Measurements from ENCODE around the gene CFAP74.
A peak's percentile ranks its signal among the peaks of the same experiment; 100 is the strongest.
"Not testable (repeated sequence)": the region's sequence is repeated elsewhere in the genome, so short reads cannot be mapped to it uniquely, and the experiment has no call there.

CFAP74 gene

GRCh38 chr1:1893997-1894353 lies 109.6 kb downstream of the CFAP74 start:
- no peak for DNase-seq

GRCh38 chr1:1893291-1893985 lies 110.1 kb downstream of the CFAP74 start:
- DNase-seq = no peak

- no peak for DNase-seq
Measured at GRCh38 chr1:1892763-1893120, 110.8 kb downstream of the CFAP74 start.

- DNase-seq = no peak
Measured at GRCh38 chr1:1892079-1892762, 111.4 kb downstream of the CFAP74 start.

GRCh38 chr1:1891349-1892078 lies 112.1 kb downstream of the CFAP74 start:
- peak; percentile 73 for DNase-seq

GRCh38 chr1:1890506-1891348 lies 112.9 kb downstream of the CFAP74 start, which contains the start of gene GNB1:
Gene GNB1, minus strand, starts transcription at chr1:1891087. Its CDS starts 65,634 bp downstream, at chr1:1825453.
- DNase-seq = peak; percentile 86

- DNase-seq = no peak
Measured at GRCh38 chr1:1889847-1890505, 113.6 kb downstream of the CFAP74 start.

- DNase-seq = no peak
Measured at GRCh38 chr1:1889090-1889750, 114.4 kb downstream of the CFAP74 start.

- DNase-seq = not testable (repeated sequence)
Measured at GRCh38 chr1:1883890-1884289, 119.7 kb downstream of the CFAP74 start.

GRCh38 chr1:1883092-1883873 lies 120.3 kb downstream of the CFAP74 start:
- DNase-seq = no peak

GRCh38 chr1:1881727-1882126 lies 121.9 kb downstream of the CFAP74 start:
- no peak for DNase-seq

GRCh38 chr1:1880617-1881312 lies 122.8 kb downstream of the CFAP74 start:
- no peak for DNase-seq

GRCh38 chr1:1879942-1880341 lies 123.6 kb downstream of the CFAP74 start:
- no peak for DNase-seq

GRCh38 chr1:1877865-1878436 lies 125.6 kb downstream of the CFAP74 start:
- no peak for DNase-seq

- DNase-seq = no peak
Measured at GRCh38 chr1:1876335-1876930, 127.2 kb downstream of the CFAP74 start.

GRCh38 chr1:1875932-1876331 lies 127.7 kb downstream of the CFAP74 start:
- no peak for DNase-seq

- no peak for DNase-seq
Measured at GRCh38 chr1:1874901-1875300, 128.7 kb downstream of the CFAP74 start.

GRCh38 chr1:1873186-1873585 lies 130.4 kb downstream of the CFAP74 start:
- DNase-seq = no peak

GRCh38 chr1:1872329-1872994 lies 131.1 kb downstream of the CFAP74 start:
- DNase-seq = no peak

Measured in activated CD4-positive, alpha-beta T cell treated with anti-CD3 and anti-CD28 coated beads for 1 hour (primary cell).